DOHH2 (cell line): ENCODE results near the gene NKIRAS1.

Experiments
- CTCF ChIP-seq: fragments of 200-600 bp; sonication (generic); IDR thresholded peaks from one replicate; pipeline ENCODE4 v1.5.1; 2014; ENCODE audit warnings: antibody characterized with exemption, mild to moderate bottlenecking, low read depth, low read length; ENCODE audit not compliant: poor library complexity, severe bottlenecking
- EZH2phosphoT487 ChIP-seq: fragments of 200-600 bp; sonication (generic); IDR thresholded peaks from 2 replicates; pipeline ENCODE4 v1.6.1; 2017; ENCODE audit warnings: borderline replicate concordance, mild to moderate bottlenecking, antibody characterized with exemption, low read length, moderate library complexity, mixed read lengths

GRCh38 chr3:23923786-23924185 is 7.0 kb upstream of the NKIRAS1 start:
- TF ChIP-seq CTCF (no peak), EZH2phosphoT487 (no peak)
